ENCODE measurements around the gene POLR3H.

DNA sequence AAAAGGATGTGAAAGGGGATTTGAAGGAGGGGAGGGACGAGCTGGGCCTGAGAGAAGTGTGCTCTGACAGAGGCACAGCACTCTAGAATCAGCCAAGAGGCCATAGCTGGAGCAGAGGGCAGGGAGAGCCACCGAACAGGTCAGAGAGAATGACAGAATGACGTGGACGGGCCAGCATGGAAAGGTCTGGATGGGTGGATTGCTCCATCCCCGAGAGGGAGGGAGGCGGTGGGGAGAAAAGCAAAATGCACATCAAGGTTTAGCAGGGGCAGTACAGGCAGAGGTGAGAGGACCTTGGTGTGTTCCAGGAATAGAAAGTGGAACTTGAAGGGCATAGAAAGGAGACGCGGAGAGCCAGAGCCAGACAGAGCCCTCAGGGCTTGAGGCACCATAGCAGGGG lies 38.4 kb upstream of the POLR3H start:
- TF ChIP-seq CTCF (IDR thresholded peaks at IDR 0.05) (no peak), POLR2A (IDR thresholded peaks at IDR 0.05) (no peak)

All from gastroesophageal sphincter (tissue), 3 donors.